CD4-positive, alpha-beta T cell (primary cell): ENCODE measurements around the gene MYL3. TPM values are rescaled to one million over a fixed set of nuclear protein-coding genes. Genes with fewer than 3 reads are reported as not detected.

ENCODE experiments used
- ATAC-seq: fragments of 200-7000 bp; cut with Tn5 transposase; one replicate; pipeline ENCODE4 v1.10.0; 2022; ENCODE audit warnings: mild to moderate bottlenecking; ENCODE audit not compliant: poor library complexity
- CTCF ChIA-PET: fragments of 350-600 bp; sonication (Branson Sonifier 250); formaldehyde crosslinking; loops from one replicate; lab custom pipeline; 2021; ENCODE audit warnings: antibody characterized with exemption, inconsistent platforms; lab: Charles Lee
- POLR2A ChIA-PET: fragments of 350-600 bp; sonication (Branson Sonifier 250); formaldehyde crosslinking; loops from one replicate; lab custom pipeline; 2021; ENCODE audit warnings: antibody characterized with exemption, inconsistent platforms; lab: Charles Lee
- DNase-seq, 14 experiments: peaks; one replicate each; pipeline ENCODE4 v3.0.0-alpha.2; 2013 to 2020; ENCODE audit warnings: mixed read lengths in 2 of 14
- H3K27ac ChIP-seq, 2 donors: one replicate each; pipeline versions ENCODE4 v1.5.1 to v1.7.0; 2013; ENCODE audit warnings: low read length in 2 of 2, low read depth in 1 of 2, mild to moderate bottlenecking in 1 of 2
- H3K27me3 ChIP-seq, 2 experiments: 1 replicate in 1 of 2; 2 replicates in 1 of 2; pipeline versions ENCODE4 v1.6.1 to v1.7.0; 2013; ENCODE audit warnings: low read length in 2 of 2, control low read depth in 1 of 2, mild to moderate bottlenecking in 1 of 2, moderate library complexity in 1 of 2; ENCODE audit not compliant: insufficient read depth in 2 of 2, control insufficient read depth in 1 of 2
- H3K36me3 ChIP-seq: one replicate; pipeline ENCODE4 v1.6.1; 2013; ENCODE audit warnings: low read length, control low read depth; ENCODE audit not compliant: insufficient read depth
- H3K4me1 ChIP-seq: one replicate; pipeline ENCODE4 v1.6.1; 2013; ENCODE audit warnings: low read length, control low read depth; ENCODE audit not compliant: insufficient read depth
- H3K4me3 ChIP-seq: one replicate; pipeline ENCODE4 v1.5.1; 2013; ENCODE audit warnings: mild to moderate bottlenecking, low read length, moderate library complexity
- H3K9me3 ChIP-seq, 2 experiments: 1 replicate in 1 of 2; 2 replicates in 1 of 2; pipeline versions ENCODE4 v1.6.1 to v1.7.0; 2013; ENCODE audit warnings: low read length in 2 of 2, mild to moderate bottlenecking in 2 of 2, control low read depth in 1 of 2, moderate library complexity in 1 of 2; ENCODE audit not compliant: control insufficient read depth in 1 of 2, insufficient read depth in 1 of 2
- H3K27ac Mint-ChIP-seq: one replicate; pipeline ENCODE4 v1.8.0; 2020; ENCODE audit warnings: mixed read lengths
- H3K27me3 Mint-ChIP-seq: one replicate; pipeline ENCODE4 v1.8.0; 2021; ENCODE audit warnings: mixed read lengths
- H3K36me3 Mint-ChIP-seq: one replicate; pipeline ENCODE4 v1.8.0; 2021; ENCODE audit warnings: low read depth, mixed read lengths
- H3K4me1 Mint-ChIP-seq: one replicate; pipeline ENCODE4 v1.8.0; 2021; ENCODE audit warnings: low read depth, mixed read lengths
- H3K4me3 Mint-ChIP-seq: one replicate; pipeline ENCODE4 v1.8.0; 2020; ENCODE audit warnings: mild to moderate bottlenecking, mixed read lengths
- H3K9me3 Mint-ChIP-seq: one replicate; pipeline ENCODE4 v1.8.0; 2020; ENCODE audit warnings: mixed read lengths
- intact Hi-C, 2 experiments: fragments of 100-400 bp; cut with DNase I in 1 of 2; cut with micrococcal nuclease in 1 of 2; formaldehyde crosslinking; loops; one replicate each; pipeline versions ENCODE4 v1.15.1 to v1.9.0; 2023 to 2025; cut with DNase I, micrococcal nuclease
- total RNA-seq, 174 experiments: library from RNA in 2 of 174; stranded (reverse) in 2 of 174; gene quantifications; one replicate each; pipeline ENCODE4 v1.2.3 and lab custom pipeline; 2021 to 2026
- TF ChIP-seq, protein P1 (sequence below): fragments of 200-600 bp; IDR thresholded peaks from one replicate; pipeline ENCODE4 v1.8.0; 2022; ENCODE audit warnings: antibody characterized with exemption, mild to moderate bottlenecking

The MYL3 gene
- total RNA-seq, 2 experiments from 2014 or later: not detected

- Mint-ChIP-seq H3K27me3 (peaks cover 35% of the 10 kb centered on the region), H3K36me3 (no peaks in the 10 kb centered on the region), H3K9me3 (no peaks in the 10 kb centered on the region), H3K4me3 (no peak overlapping the region), H3K4me1 (no peaks in the 10 kb centered on the region), H3K27ac (no peak overlapping the region)
- H3K36me3 ChIP-seq: no peaks in the 10 kb centered on the region
- TF ChIP-seq, protein P1, sequence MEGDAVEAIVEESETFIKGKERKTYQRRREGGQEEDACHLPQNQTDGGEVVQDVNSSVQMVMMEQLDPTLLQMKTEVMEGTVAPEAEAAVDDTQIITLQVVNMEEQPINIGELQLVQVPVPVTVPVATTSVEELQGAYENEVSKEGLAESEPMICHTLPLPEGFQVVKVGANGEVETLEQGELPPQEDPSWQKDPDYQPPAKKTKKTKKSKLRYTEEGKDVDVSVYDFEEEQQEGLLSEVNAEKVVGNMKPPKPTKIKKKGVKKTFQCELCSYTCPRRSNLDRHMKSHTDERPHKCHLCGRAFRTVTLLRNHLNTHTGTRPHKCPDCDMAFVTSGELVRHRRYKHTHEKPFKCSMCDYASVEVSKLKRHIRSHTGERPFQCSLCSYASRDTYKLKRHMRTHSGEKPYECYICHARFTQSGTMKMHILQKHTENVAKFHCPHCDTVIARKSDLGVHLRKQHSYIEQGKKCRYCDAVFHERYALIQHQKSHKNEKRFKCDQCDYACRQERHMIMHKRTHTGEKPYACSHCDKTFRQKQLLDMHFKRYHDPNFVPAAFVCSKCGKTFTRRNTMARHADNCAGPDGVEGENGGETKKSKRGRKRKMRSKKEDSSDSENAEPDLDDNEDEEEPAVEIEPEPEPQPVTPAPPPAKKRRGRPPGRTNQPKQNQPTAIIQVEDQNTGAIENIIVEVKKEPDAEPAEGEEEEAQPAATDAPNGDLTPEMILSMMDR: no peak
- H3K27ac ChIP-seq: no peak overlapping the region
- H3K4me3 ChIP-seq: no peak overlapping the region
- POLR2A ChIA-PET: no interaction called here
- ATAC-seq: no peak
- CTCF ChIA-PET: interaction anchor here (2.2 kb wide), 1 partner anchor 9 kb away, joined by 5 read pairs; no protein-coding TSS in a partner anchor
- peaks cover 8 to 10% of the 10 kb centered on the region in 2 experiments for H3K27me3 ChIP-seq
- peaks cover 11% of the 10 kb centered on the region for H3K4me1 ChIP-seq
- intact Hi-C loops: no loop called here
- H3K9me3 ChIP-seq: no peaks in the 10 kb centered on the region
- no peak for DNase-seq
These were observed 37.1 kb upstream of the MYL3 start for GRCh38 chr3:46900356-46900755.

- ChIA-PET CTCF (interaction anchor here (2.2 kb wide), 1 partner anchor 10 kb away, joined by 5 read pairs; no protein-coding TSS in a partner anchor), POLR2A (no interaction called here)
- TF ChIP-seq, protein P1: no peak
- Mint-ChIP-seq H3K27ac (no peak overlapping the region), H3K9me3 (no peaks in the 10 kb centered on the region), H3K4me3 (no peak overlapping the region), H3K36me3 (no peaks in the 10 kb centered on the region), H3K27me3 (peaks cover 39% of the 10 kb centered on the region), H3K4me1 (no peaks in the 10 kb centered on the region)
- ATAC-seq: no peak
- Histone ChIP-seq H3K36me3 (no peaks in the 10 kb centered on the region), H3K4me1 (peaks cover 13% of the 10 kb centered on the region), H3K9me3 (no peaks in the 10 kb centered on the region), H3K27me3 (peaks cover 8 to 10% of the 10 kb centered on the region in 2 experiments), H3K27ac (no peak overlapping the region), H3K4me3 (no peak overlapping the region)
- DNase-seq: no peak
- intact Hi-C loops: no loop called here
These were observed 36.7 kb upstream of the MYL3 start for GRCh38 chr3:46900007-46900292.

GRCh38 chr3:46899151-46900006 lies 36.1 kb upstream of the MYL3 start:
- DNase-seq: no peak
- Mint-ChIP-seq H3K36me3 (no peaks in the 10 kb centered on the region), H3K27me3 (peaks cover 42% of the 10 kb centered on the region), H3K4me3 (no peak overlapping the region), H3K4me1 (no peaks in the 10 kb centered on the region), H3K27ac (no peak overlapping the region), H3K9me3 (no peaks in the 10 kb centered on the region)
- ATAC-seq: no peak
- no peak overlapping the region for H3K27ac ChIP-seq
- H3K4me1 ChIP-seq: peaks cover 13% of the 10 kb centered on the region
- TF ChIP-seq, protein P1: no peak
- no peaks in the 10 kb centered on the region for H3K36me3 ChIP-seq
- POLR2A ChIA-PET: no interaction called here
- peaks cover 8 to 10% of the 10 kb centered on the region in 2 experiments for H3K27me3 ChIP-seq
- no peaks in the 10 kb centered on the region for H3K9me3 ChIP-seq
- H3K4me3 ChIP-seq: no peak overlapping the region
- intact Hi-C loops: loop anchor here (5.0 kb wide), 2 partner anchors 47 to 412 kb away; no protein-coding TSS in a partner anchor
- CTCF ChIA-PET: interaction anchor here (2.2 kb wide), 1 partner anchor 10 kb away, joined by 5 read pairs; no protein-coding TSS in a partner anchor
